Liver (tissue), 9 donors: ENCODE data around the gene CFAP65. TPM values are rescaled to one million over a fixed set of nuclear protein-coding genes. Genes with fewer than 3 reads are reported as not detected.

Experiments used
- DNase-seq: peaks from one replicate; pipeline ENCODE4 v3.0.0-alpha.2; 2017; ENCODE audit warnings: low spot score
- H3K27ac ChIP-seq, 2 donors: one replicate each; pipeline ENCODE4 v1.7.0; 2013; ENCODE audit warnings: inconsistent platforms in 2 of 2, low read length in 2 of 2, control low read depth in 1 of 2, low read depth in 1 of 2, mild to moderate bottlenecking in 1 of 2
- H3K27me3 ChIP-seq, 4 donors: one replicate each; pipeline versions ENCODE4 v1.6.1 to v1.7.0; 2013; ENCODE audit warnings: low read length in 3 of 4, inconsistent platforms in 1 of 4, mild to moderate bottlenecking in 1 of 4, moderate library complexity in 1 of 4; ENCODE audit not compliant: control insufficient read depth in 4 of 4, insufficient read depth in 4 of 4
- H3K36me3 ChIP-seq, 4 donors: one replicate each; pipeline versions ENCODE4 v1.6.1 to v1.7.0; 2013; ENCODE audit warnings: low read length in 3 of 4, mild to moderate bottlenecking in 3 of 4, low read depth in 1 of 4, moderate library complexity in 1 of 4; ENCODE audit not compliant: control insufficient read depth in 4 of 4, insufficient read depth in 3 of 4
- H3K4me1 ChIP-seq, 4 donors: one replicate each; pipeline versions ENCODE4 v1.6.1 to v1.7.0; 2013; ENCODE audit warnings: low read length in 3 of 4, mild to moderate bottlenecking in 3 of 4, moderate library complexity in 1 of 4; ENCODE audit not compliant: control insufficient read depth in 4 of 4, insufficient read depth in 4 of 4
- H3K4me3 ChIP-seq, 3 donors: one replicate each; pipeline versions ENCODE4 v1.6.1 to v1.7.0; 2013; ENCODE audit warnings: low read length in 3 of 3, control low read depth in 1 of 3, low read depth in 1 of 3, mild to moderate bottlenecking in 1 of 3
- H3K9ac ChIP-seq, 2 donors: one replicate each; pipeline ENCODE4 v1.7.0; 2013; ENCODE audit warnings: low read length in 2 of 2, mild to moderate bottlenecking in 2 of 2, moderate library complexity in 2 of 2, control low read depth in 1 of 2, low read depth in 1 of 2
- H3K9me3 ChIP-seq, 4 donors: one replicate each; pipeline versions ENCODE4 v1.6.1 to v1.7.0; 2013; ENCODE audit warnings: low read length in 3 of 4; ENCODE audit not compliant: control insufficient read depth in 4 of 4
- EGR1 ChIP-seq, 2 donors: IDR thresholded peaks; 2 replicates each; pipeline ENCODE4 v1.6.1; 2016 to 2018; ENCODE audit warnings: antibody characterized with exemption in 2 of 2, low read depth in 2 of 2
- GABPA ChIP-seq, 2 donors: IDR thresholded peaks in 1 of 2; conservative IDR thresholded peaks in 1 of 2; 2 replicates each; pipeline ENCODE4 v1.6.1; 2016; ENCODE audit warnings: antibody characterized with exemption in 2 of 2, mild to moderate bottlenecking in 1 of 2, moderate library complexity in 1 of 2
- HNF4A ChIP-seq, 2 donors: conservative IDR thresholded peaks; 2 replicates each; pipeline ENCODE4 v1.6.1; 2016; ENCODE audit warnings: antibody characterized with exemption in 2 of 2, mild to moderate bottlenecking in 2 of 2
- HNF4G ChIP-seq: IDR thresholded peaks from 2 replicates; pipeline ENCODE4 v1.6.1; 2016; ENCODE audit warnings: antibody characterized with exemption
- NR2F2 ChIP-seq: IDR thresholded peaks from 2 replicates; pipeline ENCODE4 v1.6.1; 2016; ENCODE audit warnings: antibody characterized with exemption
- RXRA ChIP-seq, 2 donors: IDR thresholded peaks; 2 replicates each; pipeline ENCODE4 v1.6.1; 2017 to 2018; ENCODE audit warnings: antibody characterized with exemption in 2 of 2, mild to moderate bottlenecking in 1 of 2
- SP1 ChIP-seq: IDR thresholded peaks from 2 replicates; pipeline ENCODE4 v1.6.1; 2018; ENCODE audit warnings: antibody characterized with exemption, mild to moderate bottlenecking
- TAF1 ChIP-seq: conservative IDR thresholded peaks from 2 replicates; pipeline ENCODE4 v1.6.1; 2016; ENCODE audit warnings: antibody characterized with exemption, mild to moderate bottlenecking
- YY1 ChIP-seq: IDR thresholded peaks from 2 replicates; pipeline ENCODE4 v1.6.1; 2016; ENCODE audit warnings: antibody characterized with exemption, mild to moderate bottlenecking
- WGBS: extraction: QIAGEN DNeasy Blood & Tissue Kit; methylation state at CpG from one replicate; pipeline ENCODE4 v1.1.7; 2013; 5-methylcytosine and 5-hydroxymethylcytosine counted together
- polyA plus RNA-seq, 2 donors: library from polyadenylated mRNA; stranded (reverse) in 1 of 2; unstranded in 1 of 2; fragments of 200-250 nt in 1 of 2; fragments of >200 nt in 1 of 2; fragmentation: Nextera tagmentation in 1 of 2; extraction: Ambion mirVana in 1 of 2; gene quantifications; one replicate each; pipeline versions ENCODE4 v1.2.1 to v1.2.3, GENCODE V29; 2013 to 2015
- total RNA-seq, 2 donors: library from RNA; depleted of rRNA; stranded (reverse); fragments of >200 nt; gene quantifications; one replicate each; pipeline ENCODE4 v1.2.3, GENCODE V29; 2014
- TF ChIP-seq, protein P1 (sequence below): IDR thresholded peaks from 2 replicates; pipeline ENCODE4 v1.6.1; 2016; ENCODE audit warnings: antibody characterized with exemption
- TF ChIP-seq, protein P2 (sequence below): IDR thresholded peaks from 2 replicates; pipeline ENCODE4 v1.6.1; 2016; ENCODE audit warnings: antibody characterized with exemption
- TF ChIP-seq, protein P3 (sequence below): IDR thresholded peaks from 2 replicates; pipeline ENCODE4 v1.6.1; 2016; ENCODE audit warnings: antibody characterized with exemption
- TF ChIP-seq, protein P4 (sequence below): IDR thresholded peaks from 2 replicates; pipeline ENCODE4 v1.6.1; 2016; ENCODE audit warnings: antibody characterized with exemption, mild to moderate bottlenecking
- TF ChIP-seq, protein P5 (sequence below): fragments of 150-350 bp; IDR thresholded peaks from 2 replicates; pipeline ENCODE4 v1.5.1; 2017; ENCODE audit warnings: improper control_type of control experiment, low read depth, low read length; ENCODE audit not compliant: missing input control
- donor health status: healthy.
- donor health status: healthy.
- donor health status: healthy.
- donor health status: healthy.
- donor health status: healthy.

The CFAP65 gene
- total and polyA plus RNA-seq, 4 donors, result not detected

DNA sequence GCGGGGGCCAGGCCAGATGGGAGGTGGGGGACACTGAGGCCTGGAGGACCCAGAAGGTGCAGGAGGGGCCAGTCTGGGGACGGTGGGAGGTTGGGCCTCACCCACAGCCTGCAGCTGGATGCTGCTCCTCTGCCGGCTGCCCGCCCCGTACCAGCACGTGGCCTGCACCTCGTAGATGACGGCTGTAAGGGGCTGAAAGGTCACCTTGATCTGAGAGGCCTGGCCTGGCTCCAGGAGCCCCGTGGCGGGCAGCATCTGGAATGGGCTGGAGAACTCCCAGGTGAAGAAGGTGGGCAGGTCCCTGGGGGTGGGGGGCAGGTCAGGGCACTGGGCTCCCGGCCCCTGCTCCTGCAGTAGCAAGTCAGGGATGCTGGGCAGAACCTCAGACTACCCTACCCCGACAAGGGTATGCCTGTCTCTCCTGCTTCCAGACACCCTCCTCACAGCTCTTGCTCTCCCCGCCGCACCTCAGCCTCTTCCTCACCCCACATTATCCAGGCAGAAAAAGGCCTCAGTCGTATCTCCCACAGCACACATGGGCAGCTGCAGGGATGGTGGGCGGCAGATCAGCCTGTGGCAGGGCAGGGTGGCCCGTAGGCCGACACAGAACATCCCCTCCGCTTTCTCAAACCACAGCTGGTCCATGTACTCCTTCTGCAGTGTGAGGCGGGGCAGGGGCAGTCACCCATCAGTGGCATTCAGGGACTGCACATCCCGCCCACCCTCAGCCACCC, 10.1 kb downstream of the CFAP65 start:
- no peak for DNase-seq
- H3K27ac ChIP-seq, result no peak overlapping the region
- no peak overlapping the region for H3K4me3 ChIP-seq
- TF ChIP-seq, protein P1, sequence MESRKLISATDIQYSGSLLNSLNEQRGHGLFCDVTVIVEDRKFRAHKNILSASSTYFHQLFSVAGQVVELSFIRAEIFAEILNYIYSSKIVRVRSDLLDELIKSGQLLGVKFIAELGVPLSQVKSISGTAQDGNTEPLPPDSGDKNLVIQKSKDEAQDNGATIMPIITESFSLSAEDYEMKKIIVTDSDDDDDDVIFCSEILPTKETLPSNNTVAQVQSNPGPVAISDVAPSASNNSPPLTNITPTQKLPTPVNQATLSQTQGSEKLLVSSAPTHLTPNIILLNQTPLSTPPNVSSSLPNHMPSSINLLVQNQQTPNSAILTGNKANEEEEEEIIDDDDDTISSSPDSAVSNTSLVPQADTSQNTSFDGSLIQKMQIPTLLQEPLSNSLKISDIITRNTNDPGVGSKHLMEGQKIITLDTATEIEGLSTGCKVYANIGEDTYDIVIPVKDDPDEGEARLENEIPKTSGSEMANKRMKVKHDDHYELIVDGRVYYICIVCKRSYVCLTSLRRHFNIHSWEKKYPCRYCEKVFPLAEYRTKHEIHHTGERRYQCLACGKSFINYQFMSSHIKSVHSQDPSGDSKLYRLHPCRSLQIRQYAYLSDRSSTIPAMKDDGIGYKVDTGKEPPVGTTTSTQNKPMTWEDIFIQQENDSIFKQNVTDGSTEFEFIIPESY, result no peak
- TF ChIP-seq, protein P2, sequence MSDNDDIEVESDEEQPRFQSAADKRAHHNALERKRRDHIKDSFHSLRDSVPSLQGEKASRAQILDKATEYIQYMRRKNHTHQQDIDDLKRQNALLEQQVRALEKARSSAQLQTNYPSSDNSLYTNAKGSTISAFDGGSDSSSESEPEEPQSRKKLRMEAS, result no peak
- no peak for TF ChIP-seq SP1
- TF ChIP-seq, protein P3, sequence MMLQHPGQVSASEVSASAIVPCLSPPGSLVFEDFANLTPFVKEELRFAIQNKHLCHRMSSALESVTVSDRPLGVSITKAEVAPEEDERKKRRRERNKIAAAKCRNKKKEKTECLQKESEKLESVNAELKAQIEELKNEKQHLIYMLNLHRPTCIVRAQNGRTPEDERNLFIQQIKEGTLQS, result no peak
- no peak for TF ChIP-seq TAF1
- TF ChIP-seq HNF4G, result no peak
- TF ChIP-seq YY1, result no peak
- no peak for TF ChIP-seq HNF4A (conservative IDR thresholded peaks at IDR 0.05)
- TF ChIP-seq, protein P4, sequence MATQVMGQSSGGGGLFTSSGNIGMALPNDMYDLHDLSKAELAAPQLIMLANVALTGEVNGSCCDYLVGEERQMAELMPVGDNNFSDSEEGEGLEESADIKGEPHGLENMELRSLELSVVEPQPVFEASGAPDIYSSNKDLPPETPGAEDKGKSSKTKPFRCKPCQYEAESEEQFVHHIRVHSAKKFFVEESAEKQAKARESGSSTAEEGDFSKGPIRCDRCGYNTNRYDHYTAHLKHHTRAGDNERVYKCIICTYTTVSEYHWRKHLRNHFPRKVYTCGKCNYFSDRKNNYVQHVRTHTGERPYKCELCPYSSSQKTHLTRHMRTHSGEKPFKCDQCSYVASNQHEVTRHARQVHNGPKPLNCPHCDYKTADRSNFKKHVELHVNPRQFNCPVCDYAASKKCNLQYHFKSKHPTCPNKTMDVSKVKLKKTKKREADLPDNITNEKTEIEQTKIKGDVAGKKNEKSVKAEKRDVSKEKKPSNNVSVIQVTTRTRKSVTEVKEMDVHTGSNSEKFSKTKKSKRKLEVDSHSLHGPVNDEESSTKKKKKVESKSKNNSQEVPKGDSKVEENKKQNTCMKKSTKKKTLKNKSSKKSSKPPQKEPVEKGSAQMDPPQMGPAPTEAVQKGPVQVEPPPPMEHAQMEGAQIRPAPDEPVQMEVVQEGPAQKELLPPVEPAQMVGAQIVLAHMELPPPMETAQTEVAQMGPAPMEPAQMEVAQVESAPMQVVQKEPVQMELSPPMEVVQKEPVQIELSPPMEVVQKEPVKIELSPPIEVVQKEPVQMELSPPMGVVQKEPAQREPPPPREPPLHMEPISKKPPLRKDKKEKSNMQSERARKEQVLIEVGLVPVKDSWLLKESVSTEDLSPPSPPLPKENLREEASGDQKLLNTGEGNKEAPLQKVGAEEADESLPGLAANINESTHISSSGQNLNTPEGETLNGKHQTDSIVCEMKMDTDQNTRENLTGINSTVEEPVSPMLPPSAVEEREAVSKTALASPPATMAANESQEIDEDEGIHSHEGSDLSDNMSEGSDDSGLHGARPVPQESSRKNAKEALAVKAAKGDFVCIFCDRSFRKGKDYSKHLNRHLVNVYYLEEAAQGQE, result no peak
- no peak for TF ChIP-seq NR2F2
- TF ChIP-seq, protein P5, sequence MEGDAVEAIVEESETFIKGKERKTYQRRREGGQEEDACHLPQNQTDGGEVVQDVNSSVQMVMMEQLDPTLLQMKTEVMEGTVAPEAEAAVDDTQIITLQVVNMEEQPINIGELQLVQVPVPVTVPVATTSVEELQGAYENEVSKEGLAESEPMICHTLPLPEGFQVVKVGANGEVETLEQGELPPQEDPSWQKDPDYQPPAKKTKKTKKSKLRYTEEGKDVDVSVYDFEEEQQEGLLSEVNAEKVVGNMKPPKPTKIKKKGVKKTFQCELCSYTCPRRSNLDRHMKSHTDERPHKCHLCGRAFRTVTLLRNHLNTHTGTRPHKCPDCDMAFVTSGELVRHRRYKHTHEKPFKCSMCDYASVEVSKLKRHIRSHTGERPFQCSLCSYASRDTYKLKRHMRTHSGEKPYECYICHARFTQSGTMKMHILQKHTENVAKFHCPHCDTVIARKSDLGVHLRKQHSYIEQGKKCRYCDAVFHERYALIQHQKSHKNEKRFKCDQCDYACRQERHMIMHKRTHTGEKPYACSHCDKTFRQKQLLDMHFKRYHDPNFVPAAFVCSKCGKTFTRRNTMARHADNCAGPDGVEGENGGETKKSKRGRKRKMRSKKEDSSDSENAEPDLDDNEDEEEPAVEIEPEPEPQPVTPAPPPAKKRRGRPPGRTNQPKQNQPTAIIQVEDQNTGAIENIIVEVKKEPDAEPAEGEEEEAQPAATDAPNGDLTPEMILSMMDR, result no peak
- no peak for TF ChIP-seq EGR1 (IDR thresholded peaks at IDR 0.05; ENCODE audit: low read depth in 2 of 2)
- no peak for TF ChIP-seq GABPA (IDR thresholded peaks at IDR 0.05 in 1 of 2, conservative IDR thresholded peaks at IDR 0.05 in 1 of 2)
- no peak for TF ChIP-seq RXRA (IDR thresholded peaks at IDR 0.05)
- no peaks in the 10 kb centered on the region for H3K27me3 ChIP-seq
- 85% methylated on average over 21 of the region's 21 CpGs for WGBS
- no peak overlapping the region for H3K9ac ChIP-seq
- H3K4me1 ChIP-seq, result no peaks in the 10 kb centered on the region
- H3K9me3 ChIP-seq, result no peaks in the 10 kb centered on the region
- no peaks in the 10 kb centered on the region for H3K36me3 ChIP-seq
